ENCODE results near the gene SCO2.

Gene SCO2

GRCh38 chr22:50553310-50553709 lies 27.9 kb upstream of the SCO2 start:
- DNase-seq (ENCODE audit: low spot score) (no peak), ATAC-seq (ENCODE audit: low read depth) (no peak)
- no peak for TF ChIP-seq CTCF (IDR thresholded peaks at IDR 0.05; ENCODE audit: poor library complexity, severe bottlenecking)
- Histone ChIP-seq H3K4me3 (ENCODE audit: severe bottlenecking) (no peak overlapping the region), H3K27ac (ENCODE audit: poor library complexity, severe bottlenecking) (no peak overlapping the region), H3K4me1 (ENCODE audit: insufficient read depth, poor library complexity, severe bottlenecking) (no peaks in the 10 kb centered on the region), H3K36me3 (ENCODE audit: low read depth) (no peaks in the 10 kb centered on the region), H3K9me3 (ENCODE audit: severe bottlenecking) (no peaks in the 10 kb centered on the region), H3K27me3 (ENCODE audit: insufficient read depth, poor library complexity, severe bottlenecking) (no peaks in the 10 kb centered on the region)

GRCh38 chr22:50551160-50551752 lies 25.9 kb upstream of the SCO2 start:
- DNase-seq (ENCODE audit: low spot score) (no peak), ATAC-seq (ENCODE audit: low read depth) (no peak)
- Histone ChIP-seq H3K4me3 (ENCODE audit: severe bottlenecking) (no peak overlapping the region), H3K27ac (ENCODE audit: poor library complexity, severe bottlenecking) (no peak overlapping the region), H3K9me3 (ENCODE audit: severe bottlenecking) (no peaks in the 10 kb centered on the region), H3K36me3 (ENCODE audit: low read depth) (no peaks in the 10 kb centered on the region), H3K27me3 (ENCODE audit: insufficient read depth, poor library complexity, severe bottlenecking) (no peaks in the 10 kb centered on the region), H3K4me1 (ENCODE audit: insufficient read depth, poor library complexity, severe bottlenecking) (no peaks in the 10 kb centered on the region)
- no peak for TF ChIP-seq CTCF (IDR thresholded peaks at IDR 0.05; ENCODE audit: poor library complexity, severe bottlenecking)

GRCh38 chr22:50550395-50550794 lies 25.0 kb upstream of the SCO2 start:
- Histone ChIP-seq H3K4me3 (ENCODE audit: severe bottlenecking) (no peak overlapping the region), H3K27me3 (ENCODE audit: insufficient read depth, poor library complexity, severe bottlenecking) (no peaks in the 10 kb centered on the region), H3K9me3 (ENCODE audit: severe bottlenecking) (no peaks in the 10 kb centered on the region), H3K27ac (ENCODE audit: poor library complexity, severe bottlenecking) (no peak overlapping the region), H3K4me1 (ENCODE audit: insufficient read depth, poor library complexity, severe bottlenecking) (no peaks in the 10 kb centered on the region), H3K36me3 (ENCODE audit: low read depth) (no peaks in the 10 kb centered on the region)
- DNase-seq (ENCODE audit: low spot score), result no peak
- no peak for ATAC-seq (ENCODE audit: low read depth)
- no peak for TF ChIP-seq CTCF (IDR thresholded peaks at IDR 0.05; ENCODE audit: poor library complexity, severe bottlenecking)

GRCh38 chr22:50548921-50549790 lies 23.8 kb upstream of the SCO2 start:
- Histone ChIP-seq H3K9me3 (ENCODE audit: severe bottlenecking) (no peaks in the 10 kb centered on the region), H3K4me3 (ENCODE audit: severe bottlenecking) (no peak overlapping the region), H3K36me3 (ENCODE audit: low read depth) (no peaks in the 10 kb centered on the region), H3K27ac (ENCODE audit: poor library complexity, severe bottlenecking) (no peak overlapping the region), H3K27me3 (ENCODE audit: insufficient read depth, poor library complexity, severe bottlenecking) (no peaks in the 10 kb centered on the region), H3K4me1 (ENCODE audit: insufficient read depth, poor library complexity, severe bottlenecking) (peaks cover 6% of the 10 kb centered on the region)
- no peak for TF ChIP-seq CTCF (IDR thresholded peaks at IDR 0.05; ENCODE audit: poor library complexity, severe bottlenecking)
- no peak for ATAC-seq (ENCODE audit: low read depth)
- no peak for DNase-seq (ENCODE audit: low spot score)
